ENCODE data around the gene BLOC1S4. TPM values are rescaled to one million over a fixed set of nuclear protein-coding genes. Genes with fewer than 3 reads are reported as not detected.

BLOC1S4 gene
- total and polyA plus RNA-seq, 2 donors (not counting 1 experiment from before 2014, with no cell fraction given): 26.3 to 35.5 TPM

DNA sequence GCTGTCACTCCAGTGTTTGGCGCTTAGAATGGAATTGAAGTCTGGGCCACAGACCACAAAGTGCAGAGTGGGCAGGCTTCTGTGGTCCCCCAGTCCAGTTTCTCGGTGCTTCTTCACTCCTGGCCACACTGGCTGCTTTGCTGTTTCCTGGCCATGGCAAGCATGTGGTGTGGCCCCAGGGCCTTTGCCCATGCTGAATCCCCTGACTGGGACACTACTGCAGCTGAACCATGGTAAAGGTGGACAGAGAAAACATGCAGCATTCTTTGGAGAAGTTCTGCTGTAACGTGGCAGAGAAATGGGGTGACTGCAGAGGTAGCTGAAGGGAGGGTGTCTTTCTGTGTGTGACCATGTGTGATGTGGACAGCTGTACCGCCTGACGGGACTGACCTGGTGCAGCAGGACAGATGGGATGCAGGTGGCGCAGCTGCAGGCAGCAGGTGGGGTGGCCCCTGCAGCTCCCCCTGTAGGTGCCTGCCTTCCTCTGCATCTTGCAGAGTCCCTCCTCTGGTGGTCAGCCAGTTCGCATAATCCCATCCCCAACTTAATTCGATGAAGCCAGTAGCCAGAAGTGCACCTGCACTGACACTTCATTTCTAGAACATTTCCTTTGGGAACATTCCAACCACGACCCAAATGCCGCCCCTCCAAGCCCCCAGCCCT is 35.5 kb upstream of the BLOC1S4 start:
- H3K4me2 ChIP-seq (replicated peaks; ENCODE audit: low read depth, low read length, poor library complexity, severe bottlenecking): no peak overlapping the region
- WGBS (ENCODE audit: insufficient coverage): 88% methylated on average over 10 of the region's 10 CpGs
- H3K4me1 Mint-ChIP-seq: peaks cover 24% of the 10 kb centered on the region
- peaks cover 0 to 15% of the 10 kb centered on the region in 2 experiments for H3K36me3 ChIP-seq (replicated peaks in 1 of 2; ENCODE audit: control extremely low read depth in 1 of 2, control insufficient read depth in 1 of 2, extremely low read depth in 1 of 2, insufficient read depth in 2 of 2, low read length in 1 of 2)
- no peak overlapping the region for H2AFZ ChIP-seq (ENCODE audit: insufficient read depth, low read depth, low read length, poor library complexity, severe bottlenecking)
- H3K9me3 Mint-ChIP-seq (ENCODE audit: insufficient read depth): no peaks in the 10 kb centered on the region
- H3K27me3 Mint-ChIP-seq: peaks cover 4% of the 10 kb centered on the region
- no peak for DNase-seq
- no peak overlapping the region for H3K4me3 ChIP-seq (ENCODE audit: control extremely low read depth in 1 of 5, extremely low read depth in 1 of 5, insufficient read depth in 1 of 5, low read depth in 2 of 5, low read length in 4 of 5)
- H3K27me3 ChIP-seq (replicated peaks in 1 of 4; ENCODE audit: control extremely low read depth in 1 of 4, control insufficient read depth in 3 of 4, insufficient read depth in 4 of 4, low read length in 3 of 4): no peaks in the 10 kb centered on the region
- H3K9ac ChIP-seq (ENCODE audit: low read length): no peak overlapping the region
- H3K27ac Mint-ChIP-seq: no peak overlapping the region
- peaks cover 36% of the 10 kb centered on the region for H3K79me2 ChIP-seq (ENCODE audit: control insufficient read depth, insufficient read depth, low read length)
- ChIA-PET POLR2A (interaction anchor here (0.9 kb wide), 1 partner anchor 40 kb away, joined by 3 read pairs; the partner anchor contains the start of gene MRFAP1), CTCF (interaction anchor here (1.3 kb wide), 1 partner anchor 105 kb away, joined by 3 read pairs; no protein-coding TSS in a partner anchor)
- TF ChIP-seq CTCF (IDR thresholded peaks at IDR 0.05) (no peak), EZH2 (IDR thresholded peaks at IDR 0.05; ENCODE audit: borderline replicate concordance, insufficient read depth, low read depth, low read length, poor library complexity, severe bottlenecking) (no peak)
- no peak for ATAC-seq (ENCODE audit: low read depth)
- peaks cover 20% of the 10 kb centered on the region for H4K20me1 ChIP-seq (ENCODE audit: control insufficient read depth, insufficient read depth, low read length, poor library complexity, severe bottlenecking)
- no peak overlapping the region for H3K27ac ChIP-seq (ENCODE audit: low read length in 2 of 2)
- H3K4me3 Mint-ChIP-seq: no peak overlapping the region
- peaks cover 17 to 18% of the 10 kb centered on the region in 2 donors for H3K4me1 ChIP-seq (ENCODE audit: control insufficient read depth in 2 of 2, insufficient read depth in 2 of 2, low read length in 2 of 2)
- intact Hi-C loops (cut with micrococcal nuclease): no loop called here
- peaks cover 0 to 10% (median 2%) of the 10 kb centered on the region in 3 donors for H3K9me3 ChIP-seq (ENCODE audit: control extremely low read depth in 1 of 3, control insufficient read depth in 2 of 3, insufficient read depth in 1 of 3, low read length in 2 of 3)

GRCh38 chr4:6681191-6681590 is 34.8 kb upstream of the BLOC1S4 start:
- Histone ChIP-seq H3K4me1 (ENCODE audit: control insufficient read depth in 2 of 2, insufficient read depth in 2 of 2, low read length in 2 of 2) (peaks cover 10 to 11% of the 10 kb centered on the region in 2 donors), H3K4me2 (replicated peaks; ENCODE audit: low read depth, low read length, poor library complexity, severe bottlenecking) (no peak overlapping the region), H2AFZ (ENCODE audit: insufficient read depth, low read depth, low read length, poor library complexity, severe bottlenecking) (no peak overlapping the region), H3K27ac (ENCODE audit: low read length in 2 of 2) (no peak overlapping the region), H3K9me3 (ENCODE audit: control extremely low read depth in 1 of 3, control insufficient read depth in 2 of 3, insufficient read depth in 1 of 3, low read length in 2 of 3) (peaks cover 0 to 10% (median 2%) of the 10 kb centered on the region in 3 donors), H3K27me3 (replicated peaks in 1 of 4; ENCODE audit: control extremely low read depth in 1 of 4, control insufficient read depth in 3 of 4, insufficient read depth in 4 of 4, low read length in 3 of 4) (no peaks in the 10 kb centered on the region), H3K4me3 (ENCODE audit: control extremely low read depth in 1 of 5, extremely low read depth in 1 of 5, insufficient read depth in 1 of 5, low read depth in 2 of 5, low read length in 4 of 5) (no peak overlapping the region), H3K9ac (ENCODE audit: low read length) (no peak overlapping the region), H3K79me2 (ENCODE audit: control insufficient read depth, insufficient read depth, low read length) (peaks cover 29% of the 10 kb centered on the region), H4K20me1 (ENCODE audit: control insufficient read depth, insufficient read depth, low read length, poor library complexity, severe bottlenecking) (peaks cover 13% of the 10 kb centered on the region), H3K36me3 (replicated peaks in 1 of 2; ENCODE audit: control extremely low read depth in 1 of 2, control insufficient read depth in 1 of 2, extremely low read depth in 1 of 2, insufficient read depth in 2 of 2, low read length in 1 of 2) (peaks cover 0 to 8% of the 10 kb centered on the region in 2 experiments)
- no peak overlapping the region for H3K27ac Mint-ChIP-seq
- 89% methylated on average over 9 of the region's 9 CpGs for WGBS (ENCODE audit: insufficient coverage)
- peaks cover 17% of the 10 kb centered on the region for H3K4me1 Mint-ChIP-seq
- H3K4me3 Mint-ChIP-seq: no peak overlapping the region
- intact Hi-C loops (cut with micrococcal nuclease): no loop called here
- H3K27me3 Mint-ChIP-seq: peaks cover 4% of the 10 kb centered on the region
- DNase-seq (no peak), ATAC-seq (ENCODE audit: low read depth) (no peak)
- H3K9me3 Mint-ChIP-seq (ENCODE audit: insufficient read depth): no peaks in the 10 kb centered on the region
- TF ChIP-seq CTCF (IDR thresholded peaks at IDR 0.05): no peak
- TF ChIP-seq EZH2 (IDR thresholded peaks at IDR 0.05; ENCODE audit: borderline replicate concordance, insufficient read depth, low read depth, low read length, poor library complexity, severe bottlenecking): no peak
- CTCF ChIA-PET: interaction anchor here (1.3 kb wide), 1 partner anchor 105 kb away, joined by 3 read pairs; no protein-coding TSS in a partner anchor
- POLR2A ChIA-PET: interaction anchor here (0.9 kb wide), 1 partner anchor 40 kb away, joined by 3 read pairs; the partner anchor contains the start of gene MRFAP1
